Stimulated activated CD8-positive, alpha-beta memory T cell treated with anti-CD3 and anti-CD28 coated beads, Interleukin-15, amount 100 ng/mL, for 48 hours (primary cell): ENCODE data around the gene RP9.

ENCODE experiments used
- DNase-seq, 2 donors: peaks; one replicate each; pipeline ENCODE4 v3.0.0-alpha.2; 2020; ENCODE audit warnings: low read depth in 2 of 2

Gene RP9, protein sequence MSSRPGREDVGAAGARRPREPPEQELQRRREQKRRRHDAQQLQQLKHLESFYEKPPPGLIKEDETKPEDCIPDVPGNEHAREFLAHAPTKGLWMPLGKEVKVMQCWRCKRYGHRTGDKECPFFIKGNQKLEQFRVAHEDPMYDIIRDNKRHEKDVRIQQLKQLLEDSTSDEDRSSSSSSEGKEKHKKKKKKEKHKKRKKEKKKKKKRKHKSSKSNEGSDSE

DNA sequence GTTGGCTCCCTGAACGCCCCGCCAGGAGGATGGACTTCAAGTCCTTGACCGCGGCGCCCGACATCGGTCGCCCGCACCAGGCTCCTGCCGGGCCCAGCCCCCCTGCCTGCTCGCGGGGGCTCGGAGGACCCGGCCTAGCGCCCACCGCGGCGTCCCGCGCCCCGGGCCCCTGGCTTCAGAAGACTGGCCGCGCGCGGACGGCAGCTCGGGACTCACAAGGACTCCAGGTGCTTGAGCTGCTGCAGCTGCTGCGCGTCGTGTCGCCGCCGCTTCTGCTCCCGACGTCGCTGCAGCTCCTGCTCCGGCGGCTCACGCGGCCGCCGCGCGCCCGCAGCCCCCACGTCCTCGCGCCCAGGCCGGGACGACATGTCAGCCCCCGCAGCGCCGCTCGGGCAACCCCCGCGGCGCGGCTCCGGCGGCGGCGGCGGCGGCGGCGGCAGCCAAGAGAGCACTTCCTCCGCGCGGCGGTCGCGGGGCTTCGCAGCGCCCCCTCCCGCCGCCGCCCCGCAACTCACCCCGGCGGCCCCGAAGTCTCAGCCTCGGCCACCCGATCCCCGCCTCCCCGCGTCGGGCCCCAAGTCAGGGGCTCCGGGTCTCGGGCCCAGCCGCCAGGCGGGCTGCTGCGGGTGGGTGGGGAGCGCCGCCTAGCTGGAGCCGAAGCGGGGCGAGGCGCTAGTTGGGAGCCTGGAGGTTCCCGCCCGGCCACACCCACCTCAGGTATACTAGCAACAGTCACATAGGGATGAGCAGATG, at the start of gene RP9:
RP9 (minus strand) TSS at position 400 of the 753 bp plus-strand sequence; CDS start at position 368, 32 bp downstream.
- DNase-seq: peak; percentile 63 to 80

DNA sequence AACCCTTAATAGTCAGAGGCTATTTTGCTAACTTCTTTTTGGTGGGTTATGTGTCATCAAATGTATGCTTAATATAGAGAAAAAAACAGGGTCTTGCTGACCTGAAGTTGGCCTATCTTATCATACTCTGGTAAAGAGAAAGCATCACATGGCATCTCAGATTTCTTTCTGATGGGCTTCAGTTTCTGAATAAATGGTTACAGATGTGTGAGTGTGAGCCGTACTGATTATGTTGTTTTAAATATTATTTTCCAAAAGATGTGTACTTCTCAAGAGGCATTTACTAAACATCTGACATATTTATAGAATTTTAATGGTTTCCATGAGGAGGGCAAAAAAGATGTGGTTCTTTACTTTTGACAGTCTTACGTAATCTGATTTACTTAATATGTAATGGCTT, 48.6 kb upstream of the RP9 start:
- DNase-seq: no peak

DNA sequence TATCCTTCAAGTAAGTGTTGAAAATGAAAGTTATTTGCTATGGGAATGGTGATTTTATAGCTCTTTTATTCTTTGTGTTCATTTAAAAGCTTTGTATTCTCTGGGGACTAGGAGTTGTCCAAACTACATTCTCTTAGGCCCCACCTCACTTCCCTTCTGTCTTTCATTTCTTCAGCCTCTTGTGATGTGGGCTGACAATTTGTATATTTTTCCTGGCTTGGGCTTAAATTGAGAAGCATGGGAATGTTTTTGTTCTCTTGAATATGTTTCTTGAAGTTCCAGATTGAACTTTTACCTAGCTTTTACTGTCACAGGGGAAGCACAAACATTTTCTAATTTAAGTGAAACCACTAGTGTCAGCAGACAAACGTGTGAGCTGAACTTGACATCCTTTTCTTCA, 48.1 kb upstream of the RP9 start:
- DNase-seq: no peak

DNA sequence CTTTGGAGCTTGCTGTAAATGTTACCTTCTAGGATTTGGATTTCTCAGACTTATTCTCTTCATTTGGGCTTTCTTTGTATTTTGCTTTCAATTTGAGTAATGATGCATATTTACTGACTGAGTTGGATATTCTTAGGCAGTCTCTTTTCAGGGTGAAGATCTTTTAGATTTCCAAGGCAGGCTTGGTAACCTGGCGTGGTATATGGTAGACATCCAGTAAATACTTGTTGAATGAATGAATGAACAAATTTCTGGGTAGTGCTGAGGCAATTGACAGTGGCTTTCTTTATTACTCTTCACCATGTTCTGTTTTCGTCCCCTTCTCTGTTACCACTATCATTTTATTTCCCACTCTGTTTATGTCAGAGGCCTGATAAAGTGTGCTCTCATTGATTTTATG, 47.2 kb upstream of the RP9 start:
- no peak for DNase-seq

DNA sequence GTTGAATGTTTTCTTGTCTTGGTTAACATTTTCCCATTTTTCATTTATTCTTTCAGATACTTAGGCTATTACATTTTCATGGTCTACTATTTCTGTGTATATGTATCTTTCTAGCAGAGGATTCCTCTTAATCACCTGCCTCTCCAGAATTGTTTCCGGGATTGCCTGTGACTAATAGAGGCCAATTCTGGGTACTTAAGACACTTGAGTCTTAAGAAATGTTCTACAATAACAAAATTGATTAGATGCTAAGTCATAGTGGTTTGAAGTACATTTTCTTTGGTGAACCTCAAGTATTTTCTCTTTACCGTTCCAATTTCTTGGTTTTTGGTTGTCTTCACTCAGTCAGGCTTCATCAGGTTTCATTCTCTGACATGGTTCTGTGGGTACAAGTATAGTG, 46.6 kb upstream of the RP9 start:
- DNase-seq: no peak

DNA sequence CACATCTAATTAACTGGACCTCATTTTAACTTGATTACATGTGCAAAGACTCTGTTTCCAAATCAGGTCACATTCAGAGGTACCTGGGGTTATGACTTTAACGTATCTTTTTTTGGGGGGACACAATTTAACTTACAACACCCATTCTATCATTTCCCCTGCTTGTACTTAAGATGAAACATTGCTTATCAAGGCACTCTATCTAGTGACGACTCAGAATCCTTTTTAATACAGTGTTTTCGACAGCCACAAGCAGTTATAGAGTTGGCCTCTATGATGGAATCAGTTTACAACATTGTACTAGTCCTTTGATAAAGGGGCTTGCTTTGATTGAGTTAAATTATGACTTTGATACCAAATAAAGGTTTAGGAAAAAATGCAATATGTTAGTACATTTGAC, 42.9 kb upstream of the RP9 start:
- no peak for DNase-seq

DNA sequence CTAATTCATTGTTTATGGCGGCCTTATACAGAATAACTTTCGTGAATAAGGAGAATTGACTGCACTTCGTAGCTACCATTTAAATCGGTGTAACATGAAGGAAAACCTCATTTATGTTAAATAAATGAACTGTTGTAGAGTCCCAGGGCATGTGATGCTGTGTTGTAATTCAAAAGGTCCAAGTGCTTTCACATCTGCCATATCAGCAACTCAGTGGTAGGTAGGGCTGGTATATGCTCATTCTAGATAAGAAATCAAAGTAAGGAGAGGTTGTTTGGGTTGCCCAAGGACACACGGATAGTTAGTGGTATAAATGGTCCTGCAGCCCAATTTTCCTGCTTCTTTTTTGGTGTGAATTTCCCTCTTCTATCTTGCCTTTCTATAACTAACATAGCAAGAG, 36.0 kb upstream of the RP9 start:
- DNase-seq: no peak

DNA sequence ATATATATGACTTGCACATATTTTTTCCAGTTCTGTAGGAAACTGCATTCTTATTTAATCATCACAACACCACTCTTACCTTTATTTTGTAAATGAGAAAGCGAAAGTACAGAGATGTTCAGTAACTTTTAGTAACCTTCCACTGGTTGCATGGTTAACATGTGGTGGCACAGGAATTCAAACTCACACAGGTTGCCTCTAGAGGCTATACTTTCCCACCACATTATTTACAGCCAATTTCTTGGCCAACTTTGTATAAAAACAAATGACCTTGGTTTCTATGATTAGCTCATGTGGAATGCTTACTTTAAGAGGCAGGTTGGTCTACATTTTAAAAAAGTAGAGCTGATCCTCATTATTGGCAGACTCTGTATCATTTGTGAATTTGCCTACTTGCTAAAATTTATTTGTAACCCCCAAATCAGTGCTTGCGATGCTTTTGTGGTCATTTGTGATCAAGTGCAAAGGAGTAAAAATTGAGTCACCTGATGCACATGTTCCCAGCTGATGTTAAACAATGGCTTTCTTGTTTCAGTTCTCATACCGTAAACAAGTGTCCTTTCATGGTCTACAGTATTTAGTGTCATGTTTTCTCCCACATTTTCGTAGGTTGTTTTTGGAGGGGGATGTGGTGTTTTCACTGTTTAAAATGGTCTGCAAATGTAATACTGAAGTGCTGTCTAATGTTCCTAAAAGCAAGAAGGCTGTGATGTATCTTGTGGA, 35.0 kb upstream of the RP9 start:
- no peak for DNase-seq

DNA sequence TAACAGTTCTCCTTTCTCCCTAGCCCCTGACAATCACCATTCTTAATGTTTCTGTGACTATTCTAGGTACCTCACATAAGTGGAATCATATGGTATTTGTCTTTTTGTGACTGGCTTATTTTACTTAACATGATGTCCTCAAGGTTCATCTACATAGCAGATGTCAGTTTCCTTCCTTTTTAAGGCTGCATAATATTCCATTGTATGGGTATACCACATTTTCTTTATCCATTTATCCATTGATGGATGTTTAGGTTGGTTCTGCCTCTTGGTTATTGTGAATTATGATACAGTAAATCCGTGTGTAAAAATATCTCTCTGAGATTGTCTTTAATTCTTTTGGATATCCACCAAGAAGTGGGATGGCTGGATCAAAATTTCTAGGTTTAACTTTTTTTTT, 33.4 kb upstream of the RP9 start:
- no peak for DNase-seq

DNA sequence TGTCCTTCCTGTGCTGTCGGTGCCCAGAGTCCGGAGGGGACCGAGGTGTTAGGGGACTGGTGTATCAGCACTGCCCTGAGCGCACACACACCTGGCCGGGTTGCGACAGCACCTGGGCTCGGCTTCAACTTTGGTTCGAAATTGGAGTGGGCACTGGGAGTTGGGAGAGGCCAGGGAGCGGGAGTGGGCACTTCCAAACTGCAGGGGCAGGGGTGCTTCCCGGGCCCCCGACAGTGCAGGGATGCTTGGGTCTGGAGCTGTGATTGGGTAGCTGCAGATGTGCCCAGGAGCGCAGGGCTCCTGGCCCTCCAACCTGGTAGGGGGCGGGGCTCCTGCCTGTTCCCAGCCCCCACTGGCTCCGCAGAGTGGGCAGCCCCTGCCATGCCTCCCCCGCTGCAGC, 27.9 kb upstream of the RP9 start:
- no peak for DNase-seq

DNA sequence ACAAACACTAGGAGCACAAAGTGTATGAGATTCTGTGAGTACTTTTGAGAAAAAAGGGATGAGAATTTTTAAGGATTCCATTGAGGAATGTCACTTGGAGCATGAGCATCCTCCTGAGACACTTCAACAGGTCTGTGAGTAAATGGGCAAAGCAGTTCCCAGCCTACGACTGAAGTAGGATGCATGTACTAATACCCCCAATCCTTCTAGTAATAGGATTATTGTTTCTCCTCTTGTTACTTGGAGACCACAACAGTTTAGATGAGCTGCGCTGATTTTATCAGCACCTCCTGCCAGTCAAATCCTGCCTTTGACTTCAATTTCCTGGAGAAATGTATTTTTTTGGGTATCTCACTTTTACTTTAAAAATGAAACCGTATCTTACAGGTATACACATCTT, 21.0 kb upstream of the RP9 start:
- DNase-seq: no peak

DNA sequence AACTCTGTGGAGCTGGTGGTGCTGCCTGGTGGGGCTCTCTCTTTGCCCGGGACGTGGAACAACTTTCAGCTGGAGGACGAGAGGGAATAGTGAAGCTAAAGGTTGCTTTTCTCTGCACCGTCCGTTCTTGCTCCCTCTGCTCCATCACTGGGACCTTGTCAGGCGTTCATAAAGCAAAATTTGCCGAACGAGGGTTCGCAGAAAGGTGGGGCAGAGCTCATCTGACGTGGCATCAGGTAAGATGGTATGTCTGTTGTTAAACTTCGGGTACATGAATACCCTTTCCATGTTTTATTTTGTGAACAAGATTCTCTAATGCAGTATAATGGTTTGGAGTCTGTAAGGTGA, 20.6 kb upstream of the RP9 start:
- DNase-seq: no peak

DNA sequence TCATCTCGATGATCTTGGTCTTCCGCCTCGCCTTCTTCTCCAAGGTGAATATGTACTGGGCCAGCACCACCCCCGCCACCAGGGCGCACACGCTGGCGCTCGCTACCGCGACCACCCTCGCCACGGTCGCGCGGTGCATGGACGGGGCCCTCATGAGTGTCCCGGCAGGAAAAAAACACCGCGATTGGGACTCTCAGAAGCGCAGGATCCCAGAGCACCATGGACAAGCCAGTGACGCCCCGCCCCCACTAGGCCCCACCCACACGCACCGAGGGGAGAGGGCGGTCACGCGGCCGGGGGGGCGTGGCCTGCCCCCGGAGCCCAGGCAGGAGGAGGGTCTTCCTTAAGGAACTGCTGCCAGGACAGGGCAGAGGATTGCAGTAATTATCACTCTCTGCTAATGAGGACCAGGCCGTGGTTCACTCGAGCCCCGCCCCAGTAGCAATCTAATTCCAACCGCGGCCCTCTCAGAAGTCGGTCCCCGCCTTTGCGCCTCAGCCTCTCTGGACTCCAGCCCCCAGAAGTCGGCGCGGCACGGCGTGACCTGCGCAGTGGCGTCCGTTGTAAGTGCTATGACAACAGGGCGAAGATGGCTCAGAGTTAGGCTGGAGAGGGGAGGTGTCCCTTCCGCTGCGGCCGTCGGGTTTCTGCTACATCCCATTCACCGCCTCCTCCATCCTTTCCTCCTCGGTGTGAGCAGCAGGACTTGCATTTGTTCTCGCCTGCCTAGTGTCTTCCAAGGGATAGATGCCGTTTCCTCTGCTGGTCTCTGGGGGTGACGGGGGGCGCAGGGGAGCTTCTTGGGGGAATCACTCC, 20.0 kb upstream of the RP9 start, which contains the start of gene BBS9:
BBS9 (plus strand) TSS at position 575 of the 816 bp plus-strand sequence. CDS start 16,689 bp downstream, outside the sequence.
- peak; percentile 87 to 89 for DNase-seq

DNA sequence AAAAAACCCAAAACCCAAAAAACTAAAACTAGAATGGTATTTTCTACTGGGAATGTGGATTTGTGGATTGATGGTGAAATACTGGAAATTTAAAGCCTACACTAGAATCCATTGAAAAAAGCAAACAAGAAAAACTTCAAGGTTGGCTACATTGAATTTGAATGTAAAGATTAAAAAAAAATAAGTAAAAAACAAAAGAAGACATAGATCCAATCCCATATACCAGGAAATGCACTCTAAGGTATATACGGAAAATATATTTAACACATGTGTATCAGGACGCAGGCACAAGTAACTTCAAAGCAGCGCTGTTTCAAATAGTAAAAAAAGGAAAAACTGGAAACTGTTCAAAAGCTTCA, 19.4 kb upstream of the RP9 start:
- no peak for DNase-seq

DNA sequence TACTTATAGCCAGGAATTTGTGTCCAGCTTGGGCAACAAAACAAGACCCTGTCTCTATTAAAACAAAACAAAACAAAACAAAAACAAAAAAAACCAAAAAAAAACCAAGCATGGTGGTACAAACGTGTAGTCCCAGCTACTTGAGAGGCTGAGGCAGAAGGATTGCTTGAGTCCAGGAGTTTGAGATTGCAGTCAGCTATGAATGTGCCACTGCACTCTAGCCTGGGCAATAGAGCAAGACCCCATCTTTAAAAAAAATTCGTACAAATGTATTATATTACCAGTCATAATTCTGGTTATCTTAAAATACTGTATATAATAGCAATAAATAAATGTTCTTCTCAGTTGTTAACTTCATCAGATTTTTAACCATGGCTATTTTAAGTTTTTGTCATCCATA, 17.9 kb upstream of the RP9 start:
- no peak for DNase-seq

DNA sequence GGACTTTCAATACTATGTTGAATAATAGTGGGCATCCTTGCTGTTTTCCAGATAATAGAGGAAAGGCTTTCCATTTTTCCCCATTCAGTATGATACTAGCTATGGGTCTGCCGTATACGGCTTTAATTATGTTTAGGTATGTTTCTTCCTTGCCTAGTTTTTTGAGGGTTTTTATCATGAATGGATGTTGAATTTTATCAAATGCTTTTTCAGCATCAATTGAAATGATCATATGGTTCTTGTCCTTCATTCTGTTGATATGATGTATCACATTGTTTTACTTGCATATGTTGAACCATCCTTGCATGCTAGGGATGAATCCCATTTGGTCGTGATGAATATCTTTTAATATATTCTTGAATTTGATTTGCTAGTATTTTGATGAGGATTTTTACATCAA, 9.2 kb upstream of the RP9 start:
- DNase-seq: no peak

DNA sequence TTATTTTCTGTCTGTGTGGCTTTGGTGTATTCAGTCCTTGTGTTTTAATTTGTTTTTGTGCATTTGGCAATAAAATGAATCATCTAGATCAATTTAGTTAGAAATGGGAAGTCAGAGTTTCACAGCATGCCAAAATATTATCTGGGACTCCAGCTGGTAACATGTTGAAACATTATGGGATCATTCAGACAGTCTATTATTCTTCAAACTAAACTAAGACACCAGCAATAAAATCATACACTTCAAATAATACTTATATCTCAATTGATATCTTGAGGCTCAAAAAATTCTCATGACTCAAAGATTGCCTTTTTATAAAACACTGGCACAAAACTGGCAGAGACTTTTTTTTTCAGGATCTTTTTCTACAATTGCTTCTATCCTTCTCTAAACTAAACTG, 5.8 kb upstream of the RP9 start:
- no peak for DNase-seq

DNA sequence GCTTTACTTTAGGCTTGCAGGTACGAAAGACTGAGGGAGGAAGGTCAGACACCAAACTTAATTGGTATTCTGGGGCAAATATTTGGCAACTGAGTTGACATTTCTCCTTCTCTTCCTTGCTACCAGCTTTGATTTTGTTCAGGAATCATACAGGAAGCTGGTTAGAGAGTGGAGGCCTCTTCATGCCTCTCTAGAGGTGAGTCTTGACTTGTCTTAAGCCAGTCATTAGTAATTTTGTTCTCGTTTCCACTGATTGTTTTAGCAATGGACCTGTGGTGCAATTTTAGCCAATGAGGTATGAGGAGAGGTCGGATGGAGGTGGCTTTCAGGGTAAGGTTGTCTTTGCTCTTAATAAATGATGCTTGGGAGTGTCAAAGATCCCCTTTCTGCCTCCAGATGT, 2.4 kb upstream of the RP9 start:
- no peak for DNase-seq

DNA sequence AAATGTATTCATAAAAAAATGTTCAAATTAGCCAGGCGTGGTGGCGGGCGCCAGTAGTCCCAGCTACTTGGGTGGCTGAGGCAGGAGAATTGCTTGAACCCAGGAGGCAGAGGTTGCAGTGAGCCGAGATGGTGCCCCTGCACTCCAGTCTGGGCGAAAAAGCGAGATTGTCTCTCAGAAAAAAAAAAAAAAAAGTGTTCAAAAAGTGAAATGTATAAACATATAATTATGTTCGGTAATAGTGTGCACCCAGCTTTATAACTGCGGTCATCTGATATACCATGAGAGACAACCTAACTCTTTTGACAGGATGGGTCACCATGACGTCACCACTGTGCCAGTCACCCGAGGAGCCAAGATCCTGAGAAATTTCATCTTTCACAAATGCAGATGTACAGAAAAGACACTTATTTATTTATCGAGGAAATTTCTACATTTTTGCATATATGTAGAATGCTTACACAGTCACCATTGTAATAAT, 594 bp upstream of the RP9 start:
- DNase-seq: no peak

DNA sequence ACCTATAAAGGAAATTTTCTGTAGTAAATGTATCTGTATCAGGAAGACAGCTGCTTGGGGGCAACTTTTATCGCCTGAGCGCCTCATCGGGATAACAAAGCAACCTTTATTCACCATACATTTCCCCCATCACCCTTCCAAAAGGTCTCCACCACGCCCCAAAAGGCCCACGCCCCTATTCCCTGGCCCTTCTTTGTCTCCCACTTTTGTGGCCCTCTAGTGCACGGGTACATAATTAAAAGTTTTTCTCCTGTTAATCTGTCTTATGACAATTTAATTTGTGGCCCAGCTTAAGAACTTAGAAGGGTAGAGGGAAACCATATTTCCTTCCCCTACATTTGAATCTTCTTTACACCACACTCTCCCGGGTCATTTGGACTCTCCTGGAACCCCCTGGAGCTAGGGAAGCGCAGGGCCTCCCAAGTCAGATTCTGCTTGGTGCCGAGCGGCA, 625 bp downstream of the RP9 start:
- no peak for DNase-seq

DNA sequence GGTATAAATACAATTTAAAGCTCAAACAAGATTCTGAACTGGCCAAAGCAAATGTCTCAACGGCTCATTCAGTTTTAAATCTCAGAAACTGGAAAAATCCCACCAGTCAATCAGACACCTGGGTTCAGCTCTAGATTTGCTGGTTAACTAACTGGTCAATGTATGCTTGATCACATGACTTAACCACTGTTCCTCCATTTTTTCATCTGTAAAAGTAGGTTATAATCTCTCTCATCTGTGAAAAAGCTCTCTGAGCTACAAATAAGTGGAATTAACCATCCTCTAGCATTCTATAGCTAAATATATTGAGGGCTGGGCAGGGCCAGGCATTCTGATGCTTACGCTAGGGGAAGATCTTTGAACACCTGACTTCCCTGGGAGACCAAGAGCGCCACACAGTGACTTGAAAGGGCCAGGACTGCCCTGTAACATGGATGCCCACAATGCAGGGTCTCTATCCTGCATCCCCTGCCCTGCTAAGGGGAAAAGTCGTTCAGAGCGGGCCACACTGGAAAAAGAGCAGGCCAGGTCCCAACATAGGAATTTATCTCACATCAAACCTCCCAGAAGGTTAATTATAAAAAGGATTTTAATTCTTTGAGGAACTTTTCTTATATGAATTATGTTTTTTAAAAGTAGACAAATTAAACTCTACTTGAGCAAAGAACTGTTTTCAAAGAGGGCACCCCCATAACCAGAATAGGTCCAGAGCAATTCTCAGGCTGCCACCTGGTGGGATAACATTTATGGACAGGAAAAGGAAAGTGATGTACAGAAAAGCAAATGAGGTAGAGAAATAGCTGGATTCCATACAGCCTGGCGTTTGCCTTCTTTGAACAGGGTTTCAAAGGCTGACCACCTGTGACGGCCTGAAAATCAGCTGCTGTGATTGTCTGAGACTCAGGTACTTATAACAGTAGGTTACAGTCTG, 1.8 kb downstream of the RP9 start:
- no peak for DNase-seq
